ENCODE data around the gene CLPTM1L. TPM values are rescaled to one million over a fixed set of nuclear protein-coding genes. Genes with fewer than 3 reads are reported as not detected.
A peak's percentile ranks its signal among the peaks of the same experiment; 100 is the strongest.
"Not testable (repeated sequence)": the region's sequence is repeated elsewhere in the genome, so short reads cannot be mapped to it uniquely, and the experiment has no call there.

Gene CLPTM1L
- polyA plus RNA-seq, 3 donors: 129 to 144 (median 143) TPM

- no peak for DNase-seq
Measured at GRCh38 chr5:1384521-1384920, 39.6 kb upstream of the CLPTM1L start.

DNA sequence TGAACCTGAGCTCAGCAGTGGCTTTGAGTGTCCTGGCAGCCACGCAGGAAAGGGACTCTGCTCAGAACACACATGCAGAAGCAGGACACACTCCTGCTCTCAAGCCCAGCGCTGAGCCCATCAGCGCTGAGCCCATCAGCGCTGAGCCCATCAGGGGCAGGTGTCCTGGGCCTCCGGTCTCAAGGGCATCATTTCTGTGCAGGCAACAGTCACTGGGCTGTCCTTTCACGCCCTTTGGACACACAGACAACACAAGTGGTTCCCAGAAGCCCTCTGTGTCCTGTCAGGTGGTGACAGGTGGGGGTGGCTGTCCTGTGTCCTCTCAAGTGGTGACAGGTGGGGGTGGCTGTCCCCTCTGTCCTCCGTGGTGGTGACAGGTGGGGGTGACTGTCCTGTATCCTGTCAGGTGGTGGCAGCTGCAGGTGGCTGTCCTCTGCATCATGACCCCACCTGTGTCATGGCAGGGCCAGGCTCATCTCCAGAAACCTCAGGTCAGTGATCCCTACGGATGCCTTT lies 39.0 kb upstream of the CLPTM1L start:
- DNase-seq: no peak

DNA sequence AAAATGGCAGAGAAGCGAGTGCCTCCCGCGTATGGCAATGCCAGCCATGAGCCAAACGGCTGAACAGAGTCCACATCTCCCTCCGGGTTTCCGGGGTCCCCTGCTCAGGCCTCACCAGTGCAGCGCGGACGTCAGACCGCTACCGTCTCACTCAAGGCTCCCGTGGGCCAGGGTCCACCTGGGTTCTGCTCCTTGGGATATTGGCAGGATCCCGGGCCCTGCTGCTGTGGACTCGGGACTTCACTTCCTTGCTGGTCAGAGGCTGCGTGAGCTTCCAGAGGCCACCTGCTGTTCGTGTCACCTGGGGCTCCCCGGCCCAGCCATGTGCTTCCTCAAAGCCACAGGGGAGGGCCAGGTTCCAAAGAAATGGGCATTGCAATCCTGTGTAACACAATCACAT lies 38.4 kb upstream of the CLPTM1L start:
- no peak for DNase-seq

GRCh38 chr5:1382248-1382700 lies 37.4 kb upstream of the CLPTM1L start:
- DNase-seq: no peak

DNA sequence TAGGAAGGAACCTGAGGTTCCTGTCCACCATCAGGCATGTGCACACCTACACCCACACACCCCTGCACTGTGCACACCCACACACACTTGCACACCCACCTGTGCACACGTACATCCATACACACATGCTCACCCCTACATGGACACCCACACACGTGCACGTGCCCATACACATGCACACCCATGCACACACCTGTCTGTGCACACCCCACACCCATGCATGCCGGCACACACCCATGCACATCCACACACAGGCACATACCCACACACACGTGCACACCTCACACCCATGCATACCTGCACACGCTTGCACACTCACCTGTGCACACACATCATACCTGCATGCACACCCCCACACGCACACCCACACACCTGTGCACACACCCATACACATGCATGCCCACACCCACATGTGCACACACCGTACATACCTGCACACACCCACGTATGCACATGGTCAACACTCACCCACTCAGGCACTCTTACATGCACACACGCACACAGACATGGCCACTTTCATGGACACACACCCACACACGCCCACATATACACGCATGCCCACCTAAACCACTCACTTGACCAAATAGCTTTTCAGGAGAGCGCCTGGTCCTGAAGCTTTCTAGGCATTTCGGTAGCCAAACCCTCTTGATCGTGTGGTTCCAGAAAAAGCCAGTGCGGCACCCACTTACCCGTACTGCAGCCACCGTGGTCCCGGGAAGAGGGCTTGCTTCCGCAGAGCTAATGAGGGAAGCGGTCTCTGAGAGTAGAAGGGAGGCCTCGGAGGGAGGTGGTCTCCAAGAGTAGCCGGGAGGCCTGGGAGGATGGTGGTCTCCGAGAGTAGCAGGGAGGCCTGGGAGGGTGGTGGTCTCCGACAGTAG lies 36.7 kb upstream of the CLPTM1L start:
- DNase-seq: no peak

- DNase-seq: no peak
Measured at GRCh38 chr5:1380910-1381309, 36.0 kb upstream of the CLPTM1L start.

DNA sequence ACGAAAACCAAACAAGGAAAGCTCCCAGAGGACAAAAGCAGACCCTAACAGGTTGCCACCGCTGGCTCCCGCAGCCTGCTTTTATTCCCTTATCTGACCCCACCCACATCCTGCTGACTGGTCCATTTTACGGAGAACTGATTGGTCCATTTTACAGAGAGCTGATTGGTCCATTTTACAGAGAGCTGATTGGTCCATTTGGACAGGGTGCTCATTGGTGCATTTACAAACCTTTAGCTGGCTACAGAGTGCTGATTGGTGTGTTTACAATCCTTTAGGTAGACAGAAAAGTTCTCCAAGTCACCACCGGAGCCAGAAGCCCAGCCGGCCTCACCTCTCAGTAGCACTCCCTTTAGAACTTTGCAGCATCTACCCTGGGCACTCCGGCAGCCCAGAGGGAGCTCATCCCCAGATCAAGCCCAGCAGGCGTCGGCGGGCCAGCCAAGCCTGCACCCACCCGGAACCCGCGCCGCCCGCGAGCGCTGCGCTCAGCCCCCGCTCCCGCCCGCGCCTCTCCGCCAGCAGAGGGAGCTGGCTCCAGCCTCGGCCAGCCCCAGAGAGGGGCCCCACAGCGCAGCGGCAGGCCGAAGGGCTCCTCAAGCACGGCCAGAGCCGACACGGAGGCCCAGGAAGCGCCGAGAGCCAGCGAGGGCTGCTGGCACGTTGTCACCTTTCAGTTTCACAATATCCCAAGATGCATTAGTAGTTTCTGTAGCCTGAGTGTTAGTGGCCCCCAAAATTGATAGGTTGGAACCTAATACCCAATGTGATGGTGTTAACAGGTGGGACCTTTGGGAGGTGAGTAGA lies 35.3 kb upstream of the CLPTM1L start:
- peak; percentile 33 for DNase-seq

GRCh38 chr5:1378866-1379659 lies 34.2 kb upstream of the CLPTM1L start:
- no peak for DNase-seq

DNA sequence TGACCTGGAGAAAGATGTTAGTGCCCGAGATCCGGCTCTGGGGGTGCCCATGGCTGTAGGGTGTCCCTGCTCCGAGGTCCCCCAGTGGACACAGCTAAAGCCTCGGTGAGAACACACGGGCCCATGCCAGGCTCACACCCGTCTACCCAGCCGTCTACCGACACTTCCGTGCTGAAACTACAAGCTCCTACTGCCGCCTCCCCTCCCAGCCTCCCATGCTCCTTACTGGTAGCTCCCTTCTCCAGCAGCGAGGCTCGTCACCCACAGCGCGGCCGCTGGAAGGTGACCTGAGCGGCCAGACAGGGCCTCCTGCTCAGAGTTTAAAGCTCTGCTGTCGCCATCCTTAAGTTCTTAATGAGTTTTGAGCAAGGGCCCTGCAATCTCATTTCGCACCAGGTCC lies 33.2 kb upstream of the CLPTM1L start:
- DNase-seq: no peak

GRCh38 chr5:1376981-1377380 lies 32.1 kb upstream of the CLPTM1L start:
- no peak for DNase-seq

- no peak for DNase-seq
Measured at GRCh38 chr5:1375871-1376810, 31.2 kb upstream of the CLPTM1L start.

DNA sequence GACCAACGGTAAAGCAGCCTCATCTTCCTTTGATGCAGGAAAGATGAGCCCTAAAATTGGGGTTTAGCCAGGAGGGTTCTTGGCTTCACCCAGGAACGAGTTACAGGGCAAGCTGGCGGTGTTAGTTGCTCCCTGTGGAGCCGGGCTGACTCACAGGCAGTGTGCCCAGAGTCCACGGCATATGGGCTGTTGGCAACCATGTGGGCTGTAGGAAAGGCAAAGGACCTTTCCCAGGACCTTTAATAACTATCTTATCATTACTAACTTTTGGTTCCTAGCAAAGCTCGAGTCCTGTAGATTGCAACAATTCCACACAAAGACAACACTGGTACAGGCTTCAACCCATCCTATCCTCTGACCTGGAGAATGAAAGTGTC lies 29.8 kb upstream of the CLPTM1L start:
- DNase-seq: no peak

GRCh38 chr5:1374030-1374678 lies 29.3 kb upstream of the CLPTM1L start:
- DNase-seq: no peak

DNA sequence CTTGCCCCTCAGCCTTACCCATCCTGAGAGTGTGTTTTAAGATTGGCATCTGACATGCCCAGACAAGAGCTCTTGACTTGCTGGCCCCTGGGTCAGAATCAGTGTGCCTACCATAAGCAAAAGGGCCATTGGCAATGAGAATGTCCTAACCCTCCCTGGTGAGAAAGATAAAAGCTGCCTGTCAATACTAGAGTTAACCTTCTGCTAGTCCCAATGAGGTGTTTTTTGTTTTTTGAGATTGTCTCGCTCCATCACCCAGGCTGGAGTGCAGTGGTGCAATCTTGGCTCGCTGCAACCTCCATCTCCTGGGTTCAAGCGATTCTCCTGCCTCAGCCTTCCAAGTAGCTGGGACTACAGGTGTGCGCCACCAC lies 27.1 kb upstream of the CLPTM1L start:
- DNase-seq: not testable (repeated sequence)

DNA sequence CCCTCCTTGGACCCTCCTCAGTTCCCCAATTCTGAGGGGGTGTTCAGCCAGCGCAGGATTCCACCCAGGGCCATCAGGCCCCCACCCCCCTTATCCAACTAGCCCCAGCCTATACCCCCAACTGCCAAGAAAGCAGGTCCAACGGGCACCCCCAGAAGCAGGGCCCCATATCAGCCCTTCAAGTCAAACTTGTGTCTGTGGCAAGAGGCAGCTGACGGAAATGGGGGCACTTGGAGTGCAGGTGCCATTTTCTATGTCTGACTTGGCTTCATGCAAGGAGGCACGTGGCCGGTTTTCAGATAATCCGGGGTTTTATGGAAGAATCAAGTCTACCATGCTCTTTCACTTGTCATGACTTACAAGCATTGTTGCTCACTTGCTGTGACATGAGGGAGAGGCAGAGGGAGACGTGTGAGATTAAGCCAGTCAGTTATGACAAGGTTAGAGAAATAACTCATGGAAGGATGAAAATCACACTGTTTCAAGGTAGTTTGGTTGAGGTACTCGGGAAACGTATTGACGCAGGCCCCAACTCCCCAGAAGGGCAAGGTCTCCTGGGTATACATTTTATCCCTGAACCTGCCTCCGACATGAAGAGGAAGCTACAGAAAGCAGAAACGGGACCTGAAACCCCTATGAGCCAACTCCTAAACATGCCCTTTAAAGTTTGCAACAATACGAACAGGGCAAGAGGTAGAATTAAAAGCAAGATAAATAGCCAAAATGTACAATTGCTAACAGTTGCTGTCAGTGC lies 26.5 kb upstream of the CLPTM1L start:
- no peak for DNase-seq

DNA sequence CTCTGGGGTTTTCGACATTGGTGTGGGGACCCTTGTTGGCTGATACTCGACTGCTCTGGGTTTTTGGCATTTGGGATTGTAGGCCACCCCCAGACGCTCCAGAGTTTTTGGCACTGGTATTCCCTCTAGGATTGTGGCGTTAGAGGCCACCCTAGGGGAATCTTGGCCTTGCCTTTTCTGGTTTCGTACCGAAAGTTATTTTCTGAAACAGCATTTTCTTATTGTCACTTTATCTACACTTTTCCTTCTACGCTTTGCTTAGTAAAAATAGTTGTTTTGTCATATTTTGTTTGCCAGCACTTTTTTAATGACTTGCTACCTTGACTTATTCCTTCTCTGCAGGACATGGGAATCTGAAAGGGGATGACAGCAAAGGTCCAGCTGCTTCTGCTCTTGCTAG lies 25.1 kb upstream of the CLPTM1L start:
- DNase-seq: no peak

GRCh38 chr5:1368756-1369155 lies 23.9 kb upstream of the CLPTM1L start:
- DNase-seq: no peak

DNA sequence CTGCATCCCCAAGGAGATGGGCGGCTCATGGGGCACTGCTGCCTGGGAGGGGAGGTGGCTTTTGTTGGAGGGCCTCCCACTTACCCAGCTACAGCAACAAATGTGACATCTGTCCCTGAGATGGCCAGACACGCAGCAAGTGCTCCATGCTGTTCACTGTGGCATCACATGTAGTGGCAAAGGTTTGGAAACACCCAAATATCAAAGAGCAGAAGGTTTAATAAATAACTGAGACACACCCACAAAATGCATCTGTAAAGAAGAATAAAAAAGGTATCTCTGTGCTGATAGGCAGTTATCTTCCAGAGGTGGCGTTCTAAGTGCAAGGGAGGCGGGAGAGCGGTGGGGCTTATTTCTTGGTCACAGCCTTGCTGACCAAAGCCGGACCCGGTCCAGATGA lies 23.3 kb upstream of the CLPTM1L start:
- no peak for DNase-seq

- no peak for DNase-seq
Measured at GRCh38 chr5:1367149-1367548, 22.2 kb upstream of the CLPTM1L start.

DNA sequence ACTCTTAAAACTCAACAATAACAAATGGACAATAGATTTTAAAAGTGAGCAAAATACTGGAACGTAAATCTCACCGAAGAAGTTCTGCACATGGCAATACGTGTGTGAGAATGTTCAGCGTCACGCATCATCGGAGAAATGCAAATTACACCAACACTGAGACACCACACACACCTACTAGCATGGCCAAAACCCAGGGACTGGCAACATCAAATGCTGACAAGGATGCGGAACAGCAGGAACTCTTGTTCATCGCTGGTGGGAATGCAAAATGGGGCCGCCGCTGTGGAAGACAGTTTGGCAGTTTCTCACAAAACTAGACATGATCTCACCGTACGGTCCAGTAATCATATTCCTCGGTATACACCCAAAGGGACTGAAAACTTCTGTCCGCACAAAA lies 21.6 kb upstream of the CLPTM1L start:
- no peak for DNase-seq
